Naive B cell (primary cell): ENCODE data around the gene ZNF597. TPM values are rescaled to one million over a fixed set of nuclear protein-coding genes. Genes with fewer than 3 reads are reported as not detected.

Source experiments
- ATAC-seq, 2 donors: fragments of 150-1000 bp; cut with Tn5 transposase; 2 replicates each; pipeline ENCODE4 v1.10.0; 2021; ENCODE audit warnings: low read depth in 2 of 2, mild to moderate bottlenecking in 2 of 2, moderate library complexity in 2 of 2
- DNase-seq: peaks from one replicate; pipeline ENCODE4 v3.0.0; 2022
- H3K27ac Mint-ChIP-seq, 6 donors: one replicate each; pipeline ENCODE4 v1.8.0; 2020 to 2022; ENCODE audit warnings: mild to moderate bottlenecking in 6 of 6, mixed read lengths in 6 of 6, moderate library complexity in 5 of 6, inconsistent platforms in 2 of 6
- H3K27me3 Mint-ChIP-seq, 3 donors: one replicate each; pipeline ENCODE4 v1.8.0; 2021 to 2022; ENCODE audit warnings: mixed read lengths in 3 of 3, mild to moderate bottlenecking in 1 of 3
- H3K36me3 Mint-ChIP-seq, 2 donors: one replicate each; pipeline ENCODE4 v1.8.0; 2020 to 2022; ENCODE audit warnings: mixed read lengths in 2 of 2, inconsistent platforms in 1 of 2, mild to moderate bottlenecking in 1 of 2
- H3K4me1 Mint-ChIP-seq, 3 donors: one replicate each; pipeline ENCODE4 v1.8.0; 2020 to 2022; ENCODE audit warnings: mixed read lengths in 3 of 3, inconsistent platforms in 1 of 3, mild to moderate bottlenecking in 1 of 3, moderate library complexity in 1 of 3
- H3K4me3 Mint-ChIP-seq, 8 donors: one replicate each; pipeline ENCODE4 v1.8.0; 2020 to 2022; ENCODE audit warnings: mild to moderate bottlenecking in 8 of 8, mixed read lengths in 8 of 8, moderate library complexity in 8 of 8, inconsistent platforms in 2 of 8
- H3K9me3 Mint-ChIP-seq, 7 donors: one replicate each; pipeline ENCODE4 v1.8.0; 2020 to 2022; ENCODE audit warnings: mixed read lengths in 7 of 7, mild to moderate bottlenecking in 5 of 7, inconsistent platforms in 2 of 7, moderate library complexity in 1 of 7
- polyA plus RNA-seq, 6 donors: library from polyadenylated mRNA; unstranded; fragments of 300-500 nt; fragmentation: Illumina TruSeq; gene quantifications; one replicate each; pipeline ENCODE4 v1.2.3, GENCODE V29; 2021; ENCODE audit warnings: low read depth in 6 of 6

The ZNF597 gene
- polyA plus RNA-seq, 6 donors from 2014 or later = 0.78 to 3.2 (median 2.3) TPM

- Mint-ChIP-seq H3K27ac (no peak overlapping the region), H3K4me1 (peaks cover 33 to 65% (median 41%) of the 10 kb centered on the region in 3 donors), H3K27me3 (no peaks in the 10 kb centered on the region), H3K36me3 (peaks cover 0 to 6% of the 10 kb centered on the region in 2 donors), H3K9me3 (no peaks in the 10 kb centered on the region), H3K4me3 (no peak overlapping the region)
- no peak for DNase-seq
- ATAC-seq = no peak
These were observed 27.4 kb upstream of the ZNF597 start for GRCh38 chr16:3470723-3471122.

GRCh38 chr16:3469736-3470135 is 26.4 kb upstream of the ZNF597 start:
- H3K27me3 Mint-ChIP-seq = no peaks in the 10 kb centered on the region
- ATAC-seq (no peak), DNase-seq (no peak)
- H3K36me3 Mint-ChIP-seq = peaks cover 0 to 6% of the 10 kb centered on the region in 2 donors
- no peaks in the 10 kb centered on the region for H3K9me3 Mint-ChIP-seq
- H3K4me1 Mint-ChIP-seq = peaks cover 26 to 67% (median 40%) of the 10 kb centered on the region in 3 donors
- peak overlapping the region in 1 of 8 donors; percentile 61 for H3K4me3 Mint-ChIP-seq
- H3K27ac Mint-ChIP-seq = no peak overlapping the region

GRCh38 chr16:3468501-3468900 is 25.2 kb upstream of the ZNF597 start:
- no peaks in the 10 kb centered on the region for H3K27me3 Mint-ChIP-seq
- no peaks in the 10 kb centered on the region for H3K9me3 Mint-ChIP-seq
- peaks cover 0 to 6% of the 10 kb centered on the region in 2 donors for H3K36me3 Mint-ChIP-seq
- H3K4me3 Mint-ChIP-seq = no peak overlapping the region
- peaks cover 31 to 72% (median 43%) of the 10 kb centered on the region in 3 donors for H3K4me1 Mint-ChIP-seq
- no peak for DNase-seq
- H3K27ac Mint-ChIP-seq = no peak overlapping the region
- no peak for ATAC-seq

- Mint-ChIP-seq H3K4me3 (no peak overlapping the region), H3K9me3 (no peaks in the 10 kb centered on the region), H3K4me1 (peaks cover 31 to 70% (median 38%) of the 10 kb centered on the region in 3 donors), H3K36me3 (peaks cover 0 to 3% of the 10 kb centered on the region in 2 donors), H3K27ac (peak overlapping the region in 1 of 6 donors; percentile 65), H3K27me3 (no peaks in the 10 kb centered on the region)
- no peak for DNase-seq
- peak in 1 of 2 donors; percentile 30 for ATAC-seq
These were observed 24.6 kb upstream of the ZNF597 start for GRCh38 chr16:3467921-3468320.

GRCh38 chr16:3467182-3467581 is 23.9 kb upstream of the ZNF597 start:
- no peaks in the 10 kb centered on the region for H3K36me3 Mint-ChIP-seq
- H3K27me3 Mint-ChIP-seq = no peaks in the 10 kb centered on the region
- DNase-seq (no peak), ATAC-seq (no peak)
- peaks cover 33 to 69% (median 35%) of the 10 kb centered on the region in 3 donors for H3K4me1 Mint-ChIP-seq
- H3K4me3 Mint-ChIP-seq = no peak overlapping the region
- peak overlapping the region in 2 of 6 donors; percentile 54 to 65 for H3K27ac Mint-ChIP-seq
- no peaks in the 10 kb centered on the region for H3K9me3 Mint-ChIP-seq

GRCh38 chr16:3465911-3466584 is 22.7 kb upstream of the ZNF597 start:
- H3K4me1 Mint-ChIP-seq = peaks cover 40 to 70% (median 40%) of the 10 kb centered on the region in 3 donors
- no peaks in the 10 kb centered on the region for H3K27me3 Mint-ChIP-seq
- no peak for DNase-seq
- H3K4me3 Mint-ChIP-seq = peak overlapping the region in 1 of 8 donors; percentile 60
- H3K9me3 Mint-ChIP-seq = no peaks in the 10 kb centered on the region
- H3K36me3 Mint-ChIP-seq = no peaks in the 10 kb centered on the region
- no peak for ATAC-seq
- peak overlapping the region in 1 of 6 donors; percentile 65 for H3K27ac Mint-ChIP-seq

GRCh38 chr16:3465301-3465700 is 22.0 kb upstream of the ZNF597 start:
- ATAC-seq (no peak), DNase-seq (no peak)
- no peaks in the 10 kb centered on the region for H3K27me3 Mint-ChIP-seq
- no peaks in the 10 kb centered on the region for H3K9me3 Mint-ChIP-seq
- H3K36me3 Mint-ChIP-seq = no peaks in the 10 kb centered on the region
- H3K4me3 Mint-ChIP-seq = peak overlapping the region in 1 of 8 donors; percentile 69
- H3K4me1 Mint-ChIP-seq = peaks cover 40 to 72% (median 47%) of the 10 kb centered on the region in 3 donors
- no peak overlapping the region for H3K27ac Mint-ChIP-seq

- no peaks in the 10 kb centered on the region for H3K9me3 Mint-ChIP-seq
- H3K4me1 Mint-ChIP-seq = peaks cover 40 to 70% (median 51%) of the 10 kb centered on the region in 3 donors
- no peak for ATAC-seq
- no peaks in the 10 kb centered on the region for H3K36me3 Mint-ChIP-seq
- H3K27ac Mint-ChIP-seq = peak overlapping the region in 2 of 6 donors; percentile 20 to 23
- no peaks in the 10 kb centered on the region for H3K27me3 Mint-ChIP-seq
- peak overlapping the region in 4 of 8 donors; percentile 41 to 94 (median 46) for H3K4me3 Mint-ChIP-seq
- peak; percentile 24 for DNase-seq
These were observed 17.8 kb upstream of the ZNF597 start for GRCh38 chr16:3461151-3461550.

- Mint-ChIP-seq H3K4me1 (peaks cover 42 to 70% (median 54%) of the 10 kb centered on the region in 3 donors), H3K9me3 (no peaks in the 10 kb centered on the region), H3K27me3 (no peaks in the 10 kb centered on the region), H3K36me3 (no peaks in the 10 kb centered on the region), H3K4me3 (peak overlapping the region in 1 of 8 donors; percentile 94), H3K27ac (peak overlapping the region in 1 of 6 donors; percentile 20)
- ATAC-seq (no peak), DNase-seq (no peak)
These were observed 17.3 kb upstream of the ZNF597 start for GRCh38 chr16:3460585-3460984.

- Mint-ChIP-seq H3K4me1 (peaks cover 42 to 65% (median 50%) of the 10 kb centered on the region in 3 donors), H3K4me3 (peak overlapping the region in 4 of 8 donors; percentile 38 to 94 (median 75)), H3K27ac (peak overlapping the region in 2 of 6 donors; percentile 1 to 84), H3K9me3 (no peaks in the 10 kb centered on the region), H3K27me3 (no peaks in the 10 kb centered on the region), H3K36me3 (no peaks in the 10 kb centered on the region)
- no peak for ATAC-seq
- DNase-seq = no peak
These were observed 16.8 kb upstream of the ZNF597 start for GRCh38 chr16:3460121-3460520.

GRCh38 chr16:3459401-3460090 is 16.2 kb upstream of the ZNF597 start:
- H3K27me3 Mint-ChIP-seq = no peaks in the 10 kb centered on the region
- H3K4me1 Mint-ChIP-seq = peaks cover 42 to 65% (median 49%) of the 10 kb centered on the region in 3 donors
- H3K36me3 Mint-ChIP-seq = no peaks in the 10 kb centered on the region
- peak overlapping the region in 4 of 6 donors; percentile 69 to 91 (median 89) for H3K27ac Mint-ChIP-seq
- no peak for ATAC-seq
- H3K9me3 Mint-ChIP-seq = no peaks in the 10 kb centered on the region
- peak overlapping the region; percentile 64 to 96 (median 86) for H3K4me3 Mint-ChIP-seq
- no peak for DNase-seq

GRCh38 chr16:3458852-3459361 is 15.6 kb upstream of the ZNF597 start:
- no peaks in the 10 kb centered on the region for H3K27me3 Mint-ChIP-seq
- peak overlapping the region; percentile 85 to 94 (median 89) for H3K27ac Mint-ChIP-seq
- H3K36me3 Mint-ChIP-seq = no peaks in the 10 kb centered on the region
- H3K4me3 Mint-ChIP-seq = peak overlapping the region; percentile 82 to 96 (median 90)
- no peaks in the 10 kb centered on the region for H3K9me3 Mint-ChIP-seq
- DNase-seq = no peak
- ATAC-seq = no peak
- peaks cover 37 to 63% (median 44%) of the 10 kb centered on the region in 3 donors for H3K4me1 Mint-ChIP-seq

GRCh38 chr16:3458278-3458851 is 15.1 kb upstream of the ZNF597 start:
- DNase-seq (no peak), ATAC-seq (no peak)
- Mint-ChIP-seq H3K4me1 (peaks cover 37 to 60% (median 44%) of the 10 kb centered on the region in 3 donors), H3K27ac (peak overlapping the region; percentile 85 to 94 (median 89)), H3K27me3 (no peaks in the 10 kb centered on the region), H3K9me3 (no peaks in the 10 kb centered on the region), H3K36me3 (no peaks in the 10 kb centered on the region), H3K4me3 (peak overlapping the region; percentile 82 to 96 (median 90))
